Stimulated activated CD4-positive, alpha-beta T cell treated with anti-CD3 and anti-CD28 coated beads, Interleukin-12 subunit alpha, Interleukin-12 subunit beta, amount 100 ng/mL, for 48 hours (primary cell): ENCODE results near the gene THEMIS.
"Not testable (repeated sequence)": the region's sequence is repeated elsewhere in the genome, so short reads cannot be mapped to it uniquely, and the experiment has no call there.

ENCODE experiments used
- DNase-seq, 3 donors: peaks; one replicate each; pipeline ENCODE4 v3.0.0-alpha.2; 2020; ENCODE audit warnings: low read depth in 2 of 3, low spot score in 1 of 3

THEMIS gene

DNA sequence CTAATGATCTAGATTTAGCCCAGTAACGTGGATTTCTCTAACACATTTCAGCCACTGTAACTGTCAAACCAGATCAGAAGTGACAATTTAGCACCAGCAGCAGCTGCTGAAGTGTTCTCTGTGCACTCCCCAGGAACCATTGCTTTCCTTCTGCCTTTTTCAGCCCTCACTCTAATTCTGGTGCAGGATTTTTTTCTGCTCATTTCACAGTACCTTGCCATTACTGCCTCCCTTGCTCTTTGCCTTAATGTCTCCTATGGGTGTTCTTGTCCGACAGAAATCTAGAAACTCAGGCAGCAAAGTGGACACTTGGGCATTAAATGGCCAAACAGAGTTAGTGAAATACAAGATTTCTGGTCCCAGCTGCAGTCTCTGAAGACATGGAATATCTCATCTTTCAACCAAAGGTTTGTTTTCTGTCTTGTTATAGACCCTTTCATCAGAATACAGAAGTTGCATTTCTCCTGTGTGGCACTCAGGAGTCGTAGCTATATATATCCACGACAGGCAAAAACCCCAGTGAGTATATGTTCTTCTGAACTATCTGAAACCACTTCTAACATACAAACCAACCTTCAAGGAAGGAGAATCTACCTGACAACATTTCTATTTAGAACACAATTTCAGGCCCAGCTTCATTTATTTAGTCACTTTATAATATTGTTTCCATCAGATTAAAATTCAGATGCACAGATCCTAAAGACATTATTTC is 92.9 kb downstream of the THEMIS start:
- DNase-seq: no peak

DNA sequence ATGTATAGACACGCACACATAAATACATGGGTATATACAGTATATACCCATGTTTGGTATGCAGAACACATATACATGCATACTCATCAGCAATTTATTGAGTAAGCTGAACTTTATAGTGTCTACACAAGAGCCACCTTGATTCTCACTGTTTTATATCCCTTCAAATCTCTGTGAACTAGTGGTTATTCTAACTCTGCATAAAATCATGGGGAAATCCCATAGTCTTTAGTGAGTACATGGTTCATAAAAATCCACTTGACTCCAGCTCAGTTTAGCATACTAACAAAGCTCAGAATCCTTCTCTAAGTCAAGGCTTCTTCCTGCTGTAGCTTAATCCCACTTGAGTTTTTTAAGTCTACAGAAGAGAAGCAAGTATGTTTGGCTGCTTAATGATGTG is 104.1 kb downstream of the THEMIS start:
- DNase-seq: no peak

DNA sequence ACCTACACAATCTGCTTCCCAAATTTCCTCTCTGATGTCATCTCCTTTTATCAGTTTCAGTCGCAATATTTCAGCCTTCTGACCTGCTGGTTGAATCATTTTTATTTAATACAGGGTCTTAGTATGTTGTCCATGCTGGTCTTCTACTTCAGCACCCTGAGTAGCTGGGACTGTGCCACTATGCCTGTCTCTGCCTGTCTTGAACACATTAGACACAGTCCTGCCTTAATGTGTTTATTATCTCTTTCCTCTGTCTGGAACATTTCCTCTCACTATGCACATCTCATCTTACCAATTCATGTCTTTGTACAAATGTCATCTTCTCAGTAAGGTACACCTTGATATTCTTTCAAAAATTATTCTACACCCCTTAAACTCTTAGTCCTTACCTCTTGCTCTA is 106.5 kb downstream of the THEMIS start:
- DNase-seq: no peak

DNA sequence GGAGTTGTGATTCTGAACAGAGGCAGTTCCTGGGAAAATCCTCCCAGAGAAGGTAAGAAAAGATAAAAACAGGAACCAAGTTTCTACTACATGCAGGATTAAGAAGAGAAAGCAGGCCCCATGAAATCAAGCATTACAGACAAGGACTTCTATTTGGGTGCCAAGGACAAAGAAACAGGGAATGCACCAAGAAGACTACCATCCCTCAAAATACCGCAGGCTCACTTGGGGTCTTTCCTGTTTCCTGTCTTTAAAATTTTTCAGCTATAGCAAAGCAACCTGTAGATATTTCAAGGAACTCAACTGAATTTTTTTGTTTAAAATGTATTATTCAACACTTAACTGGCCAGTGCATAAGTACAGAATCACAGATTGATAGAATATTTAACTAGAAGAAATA is 107.5 kb downstream of the THEMIS start:
- DNase-seq: no peak

DNA sequence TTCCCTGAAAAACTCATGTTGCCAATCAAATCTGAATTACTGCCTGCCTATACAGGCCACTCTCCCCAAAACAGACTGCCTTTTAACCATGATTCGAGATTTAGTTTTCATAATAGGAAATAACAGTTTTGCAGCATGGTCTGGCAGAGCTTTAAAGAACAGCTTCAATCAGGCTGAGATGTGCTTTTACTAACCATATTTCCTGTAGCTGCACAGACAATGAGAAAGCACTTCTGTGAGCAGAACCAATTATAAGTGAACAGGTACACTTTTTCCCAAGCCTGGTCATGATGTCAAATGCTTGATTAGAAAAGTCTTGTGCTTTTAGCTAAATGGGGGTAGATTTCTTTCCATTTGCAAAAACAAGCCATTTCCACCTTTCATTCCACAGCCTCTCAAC is 108.2 kb downstream of the THEMIS start:
- DNase-seq: no peak

DNA sequence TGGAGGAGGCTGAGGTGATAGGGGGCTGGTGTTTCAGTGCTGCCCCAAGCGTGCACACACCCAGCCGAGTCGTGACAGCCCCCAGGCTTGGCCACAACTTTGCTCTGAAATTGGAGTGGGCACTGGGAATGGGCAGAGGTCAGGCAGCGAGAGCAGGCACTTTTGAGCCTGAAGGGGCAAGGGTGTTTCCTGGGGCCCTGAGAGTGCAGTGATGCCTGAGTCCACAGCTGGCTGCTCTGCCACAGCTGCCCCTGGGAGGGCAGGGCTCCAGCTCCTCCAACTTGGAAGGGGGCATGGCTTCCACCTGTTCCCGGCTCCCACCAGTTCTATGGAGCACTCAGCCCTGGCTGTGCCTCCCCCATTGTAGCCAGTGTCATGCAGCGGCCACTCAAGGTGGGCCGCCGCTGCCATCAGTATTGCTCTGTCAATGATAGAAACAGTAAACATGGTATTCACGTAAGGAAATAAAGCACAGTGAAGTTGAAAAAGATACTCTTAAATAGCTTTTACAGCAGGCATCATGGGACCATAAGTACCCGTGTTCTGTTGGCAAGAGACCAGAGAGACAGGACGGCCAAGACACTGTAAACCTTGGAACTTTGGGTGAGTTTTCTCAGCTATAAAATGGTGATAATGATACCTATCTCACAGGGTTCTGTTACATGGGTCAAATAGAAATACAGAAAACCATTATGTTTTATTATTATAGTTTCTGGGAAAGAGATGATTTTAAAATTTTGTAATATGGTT is 108.9 kb downstream of the THEMIS start:
- DNase-seq: no peak

DNA sequence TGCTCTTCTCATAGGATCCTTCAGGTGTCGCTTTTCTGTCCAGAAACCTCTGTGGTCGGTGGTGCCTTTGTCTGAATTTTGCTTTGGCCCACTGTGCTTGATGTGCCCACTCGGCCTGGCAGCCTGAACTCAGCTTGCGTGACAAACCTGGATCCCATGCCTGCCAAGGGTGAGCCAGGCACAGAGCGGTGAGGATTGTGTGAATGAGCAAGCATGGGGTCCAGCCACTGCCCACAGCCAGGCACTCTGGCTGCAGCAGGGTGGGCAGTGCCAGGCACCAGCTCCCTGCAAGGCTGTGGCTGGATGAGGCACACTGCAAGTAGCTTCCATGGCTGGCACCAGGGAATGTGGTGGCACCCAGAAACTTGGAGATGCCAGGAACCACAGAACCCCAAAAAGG is 110.3 kb downstream of the THEMIS start:
- DNase-seq: no peak

DNA sequence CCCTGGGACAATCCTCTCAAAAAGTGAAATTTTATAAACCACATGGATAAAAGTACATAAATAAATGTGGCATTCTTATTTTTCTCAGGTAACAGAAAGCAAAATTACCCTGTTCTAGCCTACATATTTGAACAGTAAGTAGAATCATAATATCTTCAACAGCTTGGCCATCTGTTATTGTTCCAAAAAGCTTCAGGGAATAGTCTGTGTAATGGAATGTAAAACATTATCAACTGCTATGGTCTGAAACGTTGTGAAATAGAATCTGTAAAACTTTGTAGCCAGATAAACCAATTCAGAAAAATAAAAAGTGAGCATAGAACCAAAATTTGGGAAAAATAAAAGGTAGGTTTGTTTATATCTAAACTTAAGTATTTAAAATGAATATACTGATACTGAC is 114.7 kb downstream of the THEMIS start:
- no peak for DNase-seq

DNA sequence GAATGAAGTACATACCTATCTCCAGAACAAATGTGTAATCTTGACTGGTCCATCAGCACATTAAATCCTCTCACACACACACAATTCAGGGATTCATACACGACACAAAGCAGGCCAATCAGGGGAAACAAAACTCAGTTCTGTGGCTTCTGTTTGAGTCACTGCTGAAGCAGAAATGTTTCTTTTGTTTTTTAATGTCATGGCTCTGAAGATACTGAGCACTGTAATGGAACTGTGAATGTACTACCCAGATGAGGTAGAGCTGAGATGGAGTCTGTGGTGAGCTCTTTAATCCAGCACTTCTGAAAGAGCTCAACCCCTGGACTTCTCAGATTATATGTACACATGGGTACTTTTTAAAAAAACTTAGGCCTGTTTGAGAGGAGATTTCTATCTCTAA is 116.4 kb downstream of the THEMIS start:
- DNase-seq: no peak

DNA sequence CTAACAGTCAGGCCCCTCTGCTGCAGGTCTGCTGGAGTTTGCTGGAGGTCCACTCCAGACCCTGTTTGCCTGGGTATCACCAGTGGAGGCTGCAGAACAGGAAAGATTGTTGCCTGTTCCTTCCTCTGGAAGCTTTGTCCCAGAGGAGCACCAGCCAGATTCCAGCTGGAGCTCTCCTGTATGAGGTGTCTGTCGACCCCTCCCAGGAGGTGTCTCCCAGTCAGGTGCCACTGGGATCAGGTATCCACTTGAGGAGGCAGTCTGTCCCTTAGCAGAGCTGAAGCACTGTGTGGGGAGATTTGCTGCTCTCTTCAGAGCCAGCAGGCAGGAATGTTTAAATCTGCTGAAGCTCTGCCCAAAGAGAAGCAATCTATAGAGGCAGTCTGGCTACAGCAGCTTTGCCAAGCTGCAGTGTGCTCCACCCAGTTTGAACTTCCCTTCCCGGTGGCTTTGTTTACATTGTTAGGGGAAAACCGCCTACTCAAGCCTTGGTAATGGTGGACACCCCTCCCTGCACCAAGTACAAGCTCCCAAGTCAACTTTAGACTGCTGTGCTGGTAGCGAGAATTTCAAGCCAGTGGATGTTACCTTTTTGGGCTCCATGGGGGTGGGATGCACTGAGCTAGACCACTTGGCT is 119.1 kb downstream of the THEMIS start:
- DNase-seq: not testable (repeated sequence)

DNA sequence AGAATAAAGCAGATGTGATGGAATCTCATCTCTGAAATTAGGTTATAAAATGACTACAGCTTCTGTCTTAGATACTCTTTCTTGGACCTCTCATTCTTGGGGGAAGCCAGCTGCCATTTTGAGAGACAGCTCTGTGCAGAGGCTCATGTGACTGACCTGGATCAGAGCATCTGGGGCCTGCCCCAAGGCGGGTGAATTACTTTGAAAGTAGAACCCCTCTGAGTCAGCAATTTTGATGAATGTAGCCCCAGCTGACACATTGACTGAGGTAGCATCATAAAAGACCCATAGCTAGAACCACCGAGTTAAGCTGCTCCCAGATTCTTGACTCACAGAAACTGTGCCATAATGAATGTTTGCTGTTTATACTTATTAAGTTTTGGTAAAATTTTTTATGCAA is 124.5 kb downstream of the THEMIS start:
- DNase-seq: no peak

DNA sequence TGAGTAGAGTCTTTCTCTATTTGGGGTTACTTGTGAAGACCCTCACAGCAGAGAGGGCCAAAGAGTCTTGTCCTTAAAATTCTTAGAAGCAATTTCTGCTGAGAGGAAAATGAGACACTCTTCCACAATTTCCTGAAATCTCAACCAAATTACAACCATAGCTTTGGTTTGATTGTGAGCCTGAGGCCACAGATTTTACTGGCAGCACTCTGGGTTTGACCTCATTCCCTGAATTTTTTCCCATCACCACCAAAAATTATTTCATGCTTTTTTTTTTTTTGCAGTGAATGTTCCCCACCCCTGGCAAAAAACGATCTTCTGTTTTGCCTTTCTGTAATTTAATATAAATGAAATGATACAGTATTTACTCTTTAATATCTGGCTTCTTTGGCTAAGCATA is 125.5 kb downstream of the THEMIS start:
- no peak for DNase-seq

DNA sequence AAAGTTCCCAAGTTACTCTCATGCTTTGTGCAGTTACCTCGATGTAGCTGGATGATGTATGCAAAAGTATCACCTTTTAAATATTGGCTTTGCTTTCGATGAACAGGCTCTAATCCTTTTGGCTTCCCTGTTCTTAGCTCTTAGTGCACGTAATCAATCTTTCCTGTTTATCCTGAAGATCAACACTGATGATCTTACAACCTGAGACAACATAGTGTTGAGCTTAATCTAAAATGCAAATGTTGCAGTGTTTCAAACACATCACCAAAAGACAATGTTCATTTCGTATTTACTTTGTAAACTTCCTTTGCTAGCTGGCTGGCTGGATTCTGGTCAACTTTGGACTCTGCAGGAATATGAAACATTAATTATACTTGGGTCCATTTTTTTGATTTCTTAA is 132.1 kb downstream of the THEMIS start:
- no peak for DNase-seq

DNA sequence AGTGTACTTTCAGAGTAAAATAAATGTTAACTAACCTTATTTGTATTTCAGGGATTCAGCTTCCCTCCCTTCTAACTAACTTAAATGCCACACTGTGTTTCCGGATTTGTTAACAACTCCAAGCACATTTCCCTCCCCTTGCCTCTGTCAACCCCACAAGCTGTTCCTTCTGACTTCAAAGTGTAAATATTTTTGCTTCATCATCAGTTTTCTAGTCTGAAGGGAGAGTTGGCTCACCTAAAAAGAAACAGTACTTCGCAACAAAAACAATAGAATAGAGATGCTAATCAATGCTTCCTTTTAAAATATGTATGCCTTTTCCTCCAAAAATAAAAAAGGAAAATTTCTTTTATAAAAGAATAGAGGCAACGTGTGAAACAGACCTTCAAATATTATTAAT is 132.6 kb downstream of the THEMIS start:
- DNase-seq: no peak

DNA sequence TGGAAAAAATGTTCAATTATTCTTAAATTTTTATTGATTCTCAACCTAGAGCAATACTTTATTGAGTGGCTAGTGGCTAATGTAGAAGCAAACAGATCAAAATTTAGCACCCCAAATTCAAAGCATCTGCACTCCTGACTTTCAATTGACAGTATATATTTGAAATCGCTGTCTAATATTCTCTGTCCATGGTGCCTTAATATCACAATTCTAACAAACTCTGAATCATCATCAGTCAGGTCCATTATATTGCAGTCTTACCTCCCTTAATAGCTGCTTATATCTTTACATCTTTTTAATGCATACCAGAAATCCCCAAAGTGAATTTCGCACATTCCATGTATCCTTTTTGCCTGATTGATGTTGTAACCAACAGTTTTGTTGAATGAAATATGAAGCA is 134.9 kb downstream of the THEMIS start:
- DNase-seq: no peak

DNA sequence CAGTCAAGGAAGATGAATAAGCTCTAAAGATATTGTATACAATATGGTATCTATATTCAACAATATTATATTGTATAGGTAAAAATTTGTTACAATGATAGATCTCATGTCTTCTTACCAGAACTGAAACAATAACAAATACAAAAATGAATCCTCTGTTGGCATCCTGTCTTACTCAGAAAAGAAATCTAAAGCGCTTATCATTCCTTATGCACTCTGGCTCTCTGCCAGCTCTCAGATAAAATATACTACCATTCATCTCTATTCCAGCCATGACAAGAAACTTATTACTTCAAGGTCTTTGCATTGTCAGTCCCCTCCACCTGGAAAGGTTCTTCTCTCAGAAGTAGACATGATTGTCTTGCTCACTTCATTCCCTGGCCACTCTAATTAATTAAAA is 138.6 kb downstream of the THEMIS start:
- no peak for DNase-seq

DNA sequence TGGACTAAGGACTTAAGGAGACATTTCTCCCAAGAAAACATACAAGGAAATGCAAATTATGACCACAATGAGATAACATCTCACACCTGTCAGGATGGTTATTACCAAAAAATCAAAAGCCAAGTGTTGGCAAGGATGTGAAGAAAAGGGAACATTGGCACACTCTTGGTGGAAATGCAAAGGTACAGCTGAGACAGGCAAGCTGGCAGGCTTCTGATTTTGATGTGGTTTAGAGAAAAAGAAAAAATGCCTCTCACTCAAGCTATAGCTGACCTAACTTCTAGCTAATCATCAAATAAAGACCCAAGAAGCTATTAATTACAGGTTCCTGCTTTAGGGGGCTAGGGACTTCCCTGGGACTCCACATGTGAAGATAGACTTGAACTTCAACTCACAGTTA is 139.8 kb downstream of the THEMIS start:
- no peak for DNase-seq

DNA sequence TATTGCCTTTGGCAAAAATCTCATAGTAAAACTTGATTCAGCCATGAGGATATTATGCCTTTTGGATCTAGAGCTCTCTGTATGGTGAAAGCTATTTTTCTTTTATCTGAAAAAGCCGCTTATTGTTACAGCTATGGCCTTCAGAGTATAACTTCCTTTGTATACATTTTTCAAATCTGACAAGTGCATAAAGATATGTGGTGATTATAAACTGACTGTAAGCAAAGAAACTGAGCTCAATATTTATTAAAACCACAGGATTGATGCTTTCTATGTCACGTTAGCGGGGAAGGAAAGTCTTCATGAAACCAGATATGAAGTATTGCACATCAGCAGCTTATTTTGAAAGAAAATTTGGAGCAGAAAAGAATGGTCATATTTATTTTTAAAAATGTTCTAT is 151.8 kb downstream of the THEMIS start:
- no peak for DNase-seq

DNA sequence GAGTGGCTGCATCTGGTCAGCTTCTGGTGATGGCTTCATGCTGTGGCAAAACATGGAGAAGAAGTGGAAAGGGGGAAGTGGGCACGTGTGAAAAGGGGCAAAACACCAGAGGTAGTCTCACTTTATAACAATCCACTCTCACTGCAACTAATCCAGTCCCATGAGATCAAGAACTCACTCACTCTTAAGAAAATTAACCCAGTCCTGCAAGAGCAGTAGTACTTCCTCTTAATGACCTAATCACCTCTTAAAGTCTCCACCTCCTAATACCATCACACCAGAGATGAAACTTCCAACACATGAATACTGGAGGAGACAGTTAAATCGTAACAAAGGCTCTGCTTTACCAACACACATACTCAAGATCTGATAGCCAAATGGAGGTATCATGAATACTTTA is 152.6 kb downstream of the THEMIS start:
- DNase-seq: no peak

DNA sequence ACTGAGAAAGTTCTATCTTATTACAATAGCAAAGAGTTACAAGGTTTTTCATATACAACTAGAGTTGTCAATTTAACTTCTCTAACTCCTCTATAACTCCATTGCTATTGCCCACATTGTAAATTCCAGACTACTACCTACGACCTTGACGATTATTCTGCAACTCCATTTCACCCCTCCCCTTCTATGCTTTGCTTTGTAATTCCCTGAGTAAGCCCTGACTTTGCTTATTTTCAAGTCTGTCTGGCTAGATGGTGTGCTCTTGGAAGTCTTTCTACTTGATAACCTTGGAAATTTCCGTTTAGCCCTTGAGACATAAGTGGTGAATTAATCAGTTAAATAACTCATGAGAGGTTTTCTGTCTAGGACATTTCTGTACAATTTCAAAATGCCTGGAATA is 162.4 kb downstream of the THEMIS start:
- DNase-seq: no peak

DNA sequence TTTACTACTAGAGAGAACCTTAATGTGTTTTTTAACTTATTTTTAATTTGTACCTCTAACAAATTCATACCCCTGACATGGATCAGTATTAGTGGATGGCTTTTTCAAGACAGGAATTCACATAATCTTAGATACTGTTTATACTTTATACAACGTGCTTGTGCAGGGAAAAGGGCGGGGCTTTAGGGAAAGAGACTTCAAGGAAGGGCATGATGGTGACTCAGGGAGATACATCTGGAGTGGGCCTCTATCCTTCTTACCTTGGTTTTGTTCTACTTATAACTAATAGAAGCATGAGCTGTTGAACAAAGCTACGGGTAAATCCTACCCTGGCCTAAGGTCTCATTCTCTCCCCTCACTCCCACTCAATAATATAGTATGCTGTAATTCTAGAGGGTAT is 163.1 kb downstream of the THEMIS start:
- DNase-seq: no peak

DNA sequence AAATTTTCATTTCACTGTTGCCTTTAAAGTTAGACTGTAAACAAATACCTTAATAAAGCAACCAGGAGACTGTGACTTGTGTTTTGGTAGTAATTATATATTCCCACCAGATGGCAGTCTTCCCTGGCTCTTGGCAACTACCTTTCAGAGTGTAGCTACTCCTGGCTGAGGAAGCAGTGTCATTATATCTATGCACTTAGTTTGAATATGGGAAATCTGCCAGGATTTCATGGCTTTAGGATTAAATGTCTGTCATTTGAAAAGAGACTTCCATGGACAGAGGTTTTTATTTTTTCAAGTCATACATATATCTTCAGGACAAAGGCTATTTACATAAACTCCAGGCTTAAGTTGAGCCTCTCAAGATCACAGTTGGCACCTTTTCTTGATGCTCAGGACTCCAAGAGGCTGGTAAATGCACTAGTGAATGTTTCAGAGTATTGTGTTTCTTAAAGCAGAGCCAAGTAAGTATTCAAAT is 163.8 kb downstream of the THEMIS start:
- DNase-seq: peak in 1 of 3 donors; percentile 46
